DND-41 (cell line): ENCODE results near the gene SLC5A4.
"Not testable (repeated sequence)": the region's sequence is repeated elsewhere in the genome, so short reads cannot be mapped to it uniquely, and the experiment has no call there.

Source experiments
- ATAC-seq: fragments of 200-7000 bp; cut with Tn5 transposase; 3 replicates; pipeline ENCODE4 v1.9.1; 2021; ENCODE audit warnings: low read depth; ENCODE audit not compliant: insufficient read depth
- DNase-seq: peaks from one replicate; pipeline ENCODE4 v3.0.0-alpha.2; 2020
- H2AFZ ChIP-seq: 2 replicates; pipeline ENCODE4 v1.6.0; 2012; ENCODE audit warnings: low read depth, low read length
- H3K27ac ChIP-seq: 2 replicates; pipeline ENCODE4 v1.5.1; 2012; ENCODE audit warnings: low read length, inconsistent platforms
- H3K27me3 ChIP-seq: fragments of 200-600 bp; sonication (generic); 2 replicates; pipeline ENCODE4 v1.6.0; 2012; ENCODE audit warnings: low read length, mild to moderate bottlenecking, inconsistent platforms; ENCODE audit not compliant: insufficient read depth, poor library complexity
- H3K36me3 ChIP-seq: 2 replicates; pipeline ENCODE4 v1.5.1; 2012; ENCODE audit warnings: low read length, inconsistent platforms; ENCODE audit not compliant: insufficient read depth
- H3K4me1 ChIP-seq: 2 replicates; pipeline ENCODE4 v1.5.1; 2012; ENCODE audit warnings: mild to moderate bottlenecking, low read length; ENCODE audit not compliant: insufficient read depth
- H3K4me2 ChIP-seq: 2 replicates; pipeline ENCODE4 v1.6.0; 2012; ENCODE audit warnings: mild to moderate bottlenecking, moderate library complexity, low read length, inconsistent platforms; ENCODE audit not compliant: insufficient read depth
- H3K4me3 ChIP-seq, 2 experiments: fragments of 200-600 bp in 1 of 2; shearing (Covaris generic) in 1 of 2; 2 replicates each; pipeline ENCODE4 v1.5.1; 2012 to 2016; ENCODE audit warnings: inconsistent platforms in 2 of 2, low read length in 2 of 2, mild to moderate bottlenecking in 2 of 2, low read depth in 1 of 2, moderate library complexity in 1 of 2
- H3K79me2 ChIP-seq: 2 replicates; pipeline ENCODE4 v1.6.0; 2012; ENCODE audit warnings: low read length, inconsistent platforms; ENCODE audit not compliant: insufficient read depth
- H3K9ac ChIP-seq: 2 replicates; pipeline ENCODE4 v1.6.0; 2012; ENCODE audit warnings: low read depth, mild to moderate bottlenecking, inconsistent platforms, low read length, moderate library complexity
- H3K9me3 ChIP-seq: 2 replicates; pipeline ENCODE4 v1.5.1; 2012; ENCODE audit warnings: low read length, moderate library complexity, mild to moderate bottlenecking, inconsistent platforms; ENCODE audit not compliant: insufficient read depth, severe bottlenecking
- H4K20me1 ChIP-seq: 2 replicates; pipeline ENCODE4 v1.6.0; 2012; ENCODE audit warnings: low read length; ENCODE audit not compliant: insufficient read depth
- CTCF ChIP-seq: IDR thresholded peaks from 2 replicates; pipeline ENCODE4 v1.5.1; 2012; ENCODE audit warnings: borderline replicate concordance, low read length, moderate library complexity, mild to moderate bottlenecking; ENCODE audit not compliant: poor library complexity, severe bottlenecking; ENCODE audit errors: extremely low read depth
- EZH2 ChIP-seq: IDR thresholded peaks from 3 replicates; pipeline ENCODE4 v1.6.1; 2012; ENCODE audit warnings: borderline replicate concordance, low read depth, mild to moderate bottlenecking, moderate library complexity, low read length, inconsistent platforms; ENCODE audit not compliant: severe bottlenecking

SLC5A4 gene

GRCh38 chr22:32255217-32255616 lies at the start of gene SLC5A4:
SLC5A4 (minus strand) TSS chr22:32255347; CDS start chr22:32255329, 18 bp downstream.
- TF ChIP-seq EZH2 (no peak), CTCF (no peak)
- Histone ChIP-seq H3K4me3 (no peak within 1 kb of the TSS), H3K27ac (no peak within 1 kb of the TSS), H3K36me3 (no peaks in the 10 kb centered on the region), H3K9ac (no peak within 1 kb of the TSS), H3K4me2 (no peak within 1 kb of the TSS), H3K79me2 (no peaks in the 10 kb centered on the region), H4K20me1 (no peaks in the 10 kb centered on the region), H3K9me3 (no peaks in the 10 kb centered on the region), H3K27me3 (peaks cover 15% of the 10 kb centered on the region), H3K4me1 (no peaks in the 10 kb centered on the region), H2AFZ (no peak within 1 kb of the TSS)
- ATAC-seq = no peak
- DNase-seq = no peak

GRCh38 chr22:32293921-32294320 lies 38.8 kb upstream of the SLC5A4 start:
- H3K4me3 ChIP-seq, H3K27me3 ChIP-seq, H3K4me2 ChIP-seq, H3K4me1 ChIP-seq, H3K9me3 ChIP-seq, H2AFZ ChIP-seq, H3K36me3 ChIP-seq, ATAC-seq, DNase-seq, H4K20me1 ChIP-seq, H3K9ac ChIP-seq, H3K79me2 ChIP-seq, H3K27ac ChIP-seq: not testable (repeated sequence)

DNA sequence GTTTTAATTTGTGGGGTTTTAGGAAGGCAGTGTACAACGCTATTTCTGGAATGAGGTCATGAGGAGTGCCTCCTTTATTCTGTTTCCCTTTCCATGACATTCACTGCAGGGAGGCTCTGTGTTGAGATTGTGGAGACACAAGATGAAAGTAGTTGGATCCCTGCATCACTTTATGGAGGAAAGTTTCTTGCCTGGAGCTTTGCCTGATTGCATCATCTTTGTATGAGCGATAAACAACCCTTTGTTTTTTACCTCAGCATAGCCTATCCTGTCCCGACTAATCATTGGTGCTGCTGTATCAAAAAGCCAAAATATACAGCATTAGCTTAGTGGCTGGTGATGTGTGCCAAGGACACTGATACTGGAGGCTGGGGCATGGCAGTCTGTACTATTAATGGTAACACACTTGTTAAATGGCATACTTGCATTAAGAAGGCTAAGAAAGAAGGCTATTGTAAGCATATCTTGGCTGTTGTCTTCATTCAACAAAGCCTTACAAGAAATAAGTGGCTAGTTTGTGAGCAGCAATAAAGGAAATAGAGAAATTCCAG lies 31.2 kb upstream of the SLC5A4 start:
- DNase-seq (no peak), ATAC-seq (no peak)
- no peaks in the 10 kb centered on the region for H3K79me2 ChIP-seq
- H3K4me3 ChIP-seq = no peak overlapping the region
- H3K27ac ChIP-seq = no peak overlapping the region
- H3K4me1 ChIP-seq = no peaks in the 10 kb centered on the region
- H3K9ac ChIP-seq = no peak overlapping the region
- no peak for TF ChIP-seq EZH2
- TF ChIP-seq CTCF = no peak
- H4K20me1 ChIP-seq = no peaks in the 10 kb centered on the region
- no peak overlapping the region for H3K4me2 ChIP-seq
- no peaks in the 10 kb centered on the region for H3K9me3 ChIP-seq
- H3K27me3 ChIP-seq = peaks cover 2% of the 10 kb centered on the region
- no peak overlapping the region for H2AFZ ChIP-seq
- no peaks in the 10 kb centered on the region for H3K36me3 ChIP-seq

DNA sequence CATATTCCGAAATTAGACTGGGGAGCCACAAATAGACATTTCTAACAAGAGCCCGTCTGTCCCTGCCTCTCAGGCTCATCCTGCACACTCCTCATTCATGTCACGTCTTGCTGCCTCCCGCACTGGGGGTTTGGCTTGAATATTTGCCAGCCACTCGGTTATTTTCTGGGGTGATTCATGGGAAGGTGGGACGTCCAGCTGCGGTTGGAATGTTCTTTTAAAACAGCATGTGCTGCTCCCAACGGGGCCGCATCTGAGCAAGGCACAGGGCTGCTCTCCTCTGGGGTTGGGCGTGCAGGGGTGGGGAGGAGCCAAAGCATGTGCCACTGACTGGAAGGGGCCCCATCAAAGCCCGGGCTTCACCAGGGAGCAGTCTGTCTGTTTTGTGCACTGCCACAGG lies 25.9 kb upstream of the SLC5A4 start:
- H3K36me3 ChIP-seq = no peaks in the 10 kb centered on the region
- ATAC-seq (no peak; the same call in 2 of the 3 replicates), DNase-seq (no peak)
- no peak overlapping the region for H2AFZ ChIP-seq
- no peaks in the 10 kb centered on the region for H4K20me1 ChIP-seq
- H3K4me2 ChIP-seq = no peak overlapping the region
- H3K27me3 ChIP-seq = no peaks in the 10 kb centered on the region
- H3K4me1 ChIP-seq = no peaks in the 10 kb centered on the region
- no peak overlapping the region for H3K4me3 ChIP-seq
- H3K9ac ChIP-seq = no peak overlapping the region
- no peaks in the 10 kb centered on the region for H3K79me2 ChIP-seq
- H3K27ac ChIP-seq = no peak overlapping the region
- TF ChIP-seq CTCF = no peak
- no peak for TF ChIP-seq EZH2
- no peaks in the 10 kb centered on the region for H3K9me3 ChIP-seq

GRCh38 chr22:32275353-32275752 lies 20.2 kb upstream of the SLC5A4 start:
- not testable (repeated sequence) for H3K27ac ChIP-seq, H3K4me3 ChIP-seq, H2AFZ ChIP-seq, H3K4me2 ChIP-seq, DNase-seq, H3K36me3 ChIP-seq, ATAC-seq, H3K79me2 ChIP-seq, H3K9me3 ChIP-seq, H4K20me1 ChIP-seq, H3K9ac ChIP-seq, H3K27me3 ChIP-seq, H3K4me1 ChIP-seq
